Pons (tissue), 1 donor: Measurements from ENCODE around the gene HOXB13.
"Not testable (repeated sequence)": the region's sequence is repeated elsewhere in the genome, so short reads cannot be mapped to it uniquely, and the experiment has no call there.

Experiments used
- DNase-seq: peaks from one replicate; pipeline ENCODE4 v3.0.0-alpha.2; 2016; ENCODE audit warnings: low spot score

Gene HOXB13

GRCh38 chr17:48726114-48726915, 2.2 kb downstream of the HOXB13 start:
- DNase-seq: no peak

DNA sequence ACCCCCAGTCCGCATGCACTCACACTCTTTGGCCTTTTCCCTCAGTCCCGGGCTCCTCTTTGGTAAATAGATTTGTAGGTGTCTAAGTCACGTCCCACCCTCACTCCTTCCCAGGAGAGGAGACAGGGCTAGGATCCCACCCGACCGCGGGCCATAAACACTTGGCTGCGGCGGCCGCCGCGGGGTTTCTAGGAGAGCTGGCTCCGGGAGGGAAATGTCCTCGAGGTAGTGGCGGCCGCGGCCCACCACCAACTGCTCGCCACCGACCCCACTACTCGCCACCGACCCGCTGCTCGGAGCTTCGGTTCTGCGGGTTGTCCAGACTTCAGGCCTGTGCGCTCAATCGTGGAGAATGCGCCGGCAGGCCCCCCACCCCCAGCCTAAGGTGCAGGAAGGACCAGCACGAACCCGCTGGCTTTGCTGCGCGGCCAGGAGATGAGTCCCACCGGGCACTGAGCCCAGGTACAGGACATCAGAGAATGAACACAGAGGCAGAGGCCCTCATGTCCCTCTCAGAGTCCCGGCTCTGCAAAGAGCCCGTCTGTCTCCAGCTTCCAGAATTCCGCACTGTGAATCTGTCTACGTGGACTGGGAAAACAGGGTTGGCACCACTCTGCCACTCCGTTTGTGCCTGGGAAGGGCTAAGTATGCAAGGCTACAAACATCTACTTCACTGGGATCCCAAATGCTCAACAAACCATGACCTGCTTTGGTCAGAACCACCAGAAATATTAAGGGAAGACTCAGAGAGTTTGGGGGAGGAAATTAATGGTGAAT, 3.1 kb downstream of the HOXB13 start:
- DNase-seq: no peak

DNA sequence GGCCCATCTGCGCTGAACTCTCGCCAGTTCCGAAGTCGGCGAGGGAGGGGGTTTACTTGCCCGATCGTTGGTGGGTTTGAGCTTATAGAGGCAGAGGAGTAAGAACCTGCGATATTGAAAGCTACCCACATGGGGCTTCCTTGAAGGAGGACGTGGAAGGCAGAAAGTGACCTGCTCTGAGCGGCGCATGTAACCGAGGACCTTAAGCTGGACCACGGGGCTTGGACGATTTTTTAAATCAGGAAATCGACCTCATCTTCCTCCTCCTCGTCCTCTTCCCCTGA, 3.6 kb downstream of the HOXB13 start:
- no peak for DNase-seq

- peak; percentile 64 for DNase-seq
Measured at GRCh38 chr17:48724251-48725003, 4.1 kb downstream of the HOXB13 start.

DNA sequence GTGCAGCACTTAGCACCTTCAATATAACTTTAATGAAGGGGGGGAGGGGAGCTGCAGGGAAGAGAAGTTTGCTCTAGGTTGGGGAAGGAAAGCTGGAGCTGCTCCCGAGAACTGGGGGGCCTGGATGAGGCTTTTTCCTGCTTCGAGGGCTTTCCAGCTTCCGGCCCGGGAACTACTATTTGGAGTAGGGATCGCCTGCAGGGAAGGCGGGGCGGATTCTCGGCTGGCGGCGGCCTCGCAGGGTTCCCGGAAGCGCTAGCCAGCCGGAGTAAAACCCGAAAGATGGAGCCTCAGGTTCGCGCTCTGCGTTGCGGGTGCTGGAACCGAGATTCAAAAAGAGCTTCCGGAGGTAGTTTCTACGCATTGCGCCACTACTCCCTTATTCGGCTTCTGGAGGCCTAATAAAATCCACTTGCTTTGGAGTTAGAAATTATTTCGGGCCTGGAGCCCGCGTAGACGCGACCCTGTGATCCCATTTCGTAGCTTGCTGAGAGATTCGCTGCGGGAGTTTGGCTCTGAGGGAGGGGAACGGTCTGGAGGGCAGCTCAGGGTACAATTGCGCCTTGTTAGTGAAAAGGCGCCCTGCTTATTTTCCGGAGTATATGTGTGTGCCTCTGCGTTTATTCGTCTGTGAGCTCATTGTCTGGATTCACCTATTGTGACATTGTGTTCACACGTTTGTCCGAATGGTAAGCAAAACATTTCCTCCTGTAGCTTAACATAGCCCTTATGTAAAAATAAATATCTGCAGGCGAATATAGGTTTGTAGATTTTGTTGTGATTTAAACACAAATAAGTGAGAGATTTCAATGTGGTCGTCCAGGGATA, 4.9 kb downstream of the HOXB13 start:
- no peak for DNase-seq

GRCh38 chr17:48722915-48723422, 5.6 kb downstream of the HOXB13 start, which contains the start of gene PRAC2:
TSS of gene PRAC2 (plus strand) at chr17:48723185. CDS start at chr17:48724411, 1,226 bp downstream.
- peak; percentile 8 for DNase-seq

GRCh38 chr17:48722201-48722907, 6.2 kb downstream of the HOXB13 start, which contains the start of gene PRAC1:
TSS of gene PRAC1 (minus strand) at chr17:48722518. CDS start at chr17:48722392, 126 bp downstream.
- no peak for DNase-seq

DNA sequence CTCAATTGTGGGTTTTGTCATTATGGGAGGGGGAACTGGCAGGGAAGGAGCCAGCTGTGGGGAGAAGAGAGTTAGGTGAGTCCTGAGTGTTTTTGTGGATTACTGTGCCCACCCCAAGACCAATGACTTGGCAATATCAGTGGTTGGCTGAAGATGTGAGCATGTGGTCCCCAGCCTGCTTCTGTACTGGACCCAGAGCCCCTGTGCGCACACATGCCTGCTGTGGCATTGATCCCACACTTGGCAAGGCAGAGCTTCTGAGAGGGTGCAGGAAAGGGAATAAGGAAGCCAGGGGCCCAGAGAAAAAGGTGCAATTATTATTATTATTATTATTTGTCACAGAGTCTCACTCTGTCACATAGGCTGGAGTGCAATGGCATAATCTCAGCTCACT, 7.5 kb downstream of the HOXB13 start:
- DNase-seq: no peak

DNA sequence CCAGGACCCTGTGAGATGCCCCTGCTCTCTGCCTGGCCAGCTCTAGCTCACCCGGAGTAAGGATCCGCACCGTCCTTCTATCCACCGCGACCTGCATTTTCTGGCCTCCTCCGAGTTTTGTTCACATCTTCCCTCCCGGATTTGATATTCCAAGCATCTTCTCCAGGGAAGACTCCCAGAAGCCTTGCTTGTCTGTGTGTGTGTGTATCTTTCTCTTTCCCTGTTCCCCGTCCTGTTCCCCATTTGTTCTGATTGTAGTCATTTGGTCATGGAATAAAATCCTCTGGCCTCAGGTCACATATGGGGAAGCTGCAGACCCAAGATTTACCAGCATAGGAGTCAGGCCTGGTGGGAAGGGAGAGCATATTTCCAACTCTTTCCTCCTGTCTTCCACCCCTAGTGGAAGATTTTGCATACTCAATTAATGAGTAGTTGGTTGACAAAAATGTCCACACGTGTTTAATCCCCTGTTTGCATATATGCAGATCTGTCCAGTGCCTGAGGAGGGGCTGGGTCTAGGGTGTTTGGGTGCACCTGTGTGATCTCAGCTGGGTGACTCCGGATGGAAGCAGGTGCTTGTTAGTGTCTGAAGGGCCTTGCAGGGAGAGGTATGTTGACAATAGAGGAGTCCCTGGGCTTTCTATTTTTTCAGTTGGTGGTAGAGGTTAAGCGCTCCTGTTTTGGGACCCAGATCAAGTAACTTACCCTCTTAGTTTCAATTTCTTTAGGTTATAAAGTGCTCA, 8.1 kb downstream of the HOXB13 start:
- DNase-seq: no peak

GRCh38 chr17:48719642-48720265, 8.8 kb downstream of the HOXB13 start:
- DNase-seq: no peak

DNA sequence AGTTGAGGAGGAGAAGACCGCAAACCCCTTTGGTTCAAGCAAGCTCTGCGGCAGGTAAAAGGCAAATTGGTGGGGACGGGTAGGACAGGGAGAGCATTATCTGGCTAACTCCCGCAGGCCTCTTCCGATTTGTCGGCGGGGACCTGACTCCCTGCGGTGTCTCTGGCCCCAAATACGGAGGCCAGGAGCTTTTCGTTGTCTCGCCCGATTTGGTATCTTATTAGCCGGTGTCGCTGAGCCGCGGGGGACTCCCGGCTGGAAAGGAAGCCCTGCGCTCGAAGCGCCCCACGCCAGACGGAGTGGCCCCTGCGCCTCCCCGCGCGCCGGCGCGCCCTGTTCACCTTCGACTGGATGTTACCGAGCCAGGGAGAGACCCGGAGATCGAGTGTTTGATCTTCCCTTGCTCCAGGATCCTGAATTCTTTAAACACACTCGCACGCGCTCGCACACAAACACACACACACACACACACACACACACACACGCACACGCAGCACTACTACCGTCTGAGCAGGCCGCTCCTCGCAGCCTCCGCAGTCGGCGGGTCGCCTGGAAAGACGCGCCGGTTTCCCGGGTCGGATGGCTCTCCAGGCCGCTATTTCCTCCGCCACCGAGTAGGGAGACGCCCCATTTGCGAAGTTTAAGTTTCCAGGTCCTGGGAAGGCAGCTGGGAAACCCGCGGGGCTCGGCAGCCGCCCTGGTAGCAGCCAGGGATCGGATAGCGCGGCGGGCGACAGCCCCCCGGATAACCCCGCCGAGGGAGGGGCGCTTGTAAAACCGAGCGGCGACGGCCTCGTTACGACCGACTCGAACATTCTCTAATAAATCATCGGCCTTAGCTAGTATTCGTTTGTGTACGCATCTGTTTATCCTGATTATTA, 9.5 kb downstream of the HOXB13 start:
- DNase-seq: no peak

DNA sequence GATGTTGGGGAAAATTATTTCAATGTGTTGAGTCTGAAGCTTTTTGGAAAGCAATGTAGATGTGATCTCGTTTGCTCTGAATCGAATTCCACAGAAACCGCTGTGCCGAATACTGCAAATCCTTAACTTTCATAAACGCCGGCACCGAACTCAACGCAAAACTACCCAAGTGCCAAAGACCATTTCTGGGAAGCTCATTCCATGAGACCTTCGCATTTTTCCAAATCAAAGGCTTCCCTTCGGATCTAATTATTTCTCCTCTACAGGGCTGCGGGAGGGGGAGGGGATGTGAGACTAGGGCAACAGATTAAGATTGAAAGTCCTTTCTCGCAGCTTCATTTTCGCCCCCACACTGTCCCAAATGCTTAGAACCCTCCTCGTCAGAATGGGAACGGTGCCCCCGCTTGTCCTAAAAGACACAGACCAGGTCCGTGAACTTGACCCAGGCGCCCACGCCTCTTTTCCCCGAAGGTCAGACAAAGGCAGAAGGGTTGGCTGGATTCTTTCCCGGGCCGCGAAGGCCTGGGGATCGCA, 10.3 kb downstream of the HOXB13 start:
- DNase-seq: no peak

- DNase-seq: no peak
Measured at GRCh38 chr17:48717367-48718226, 11.0 kb downstream of the HOXB13 start.

DNA sequence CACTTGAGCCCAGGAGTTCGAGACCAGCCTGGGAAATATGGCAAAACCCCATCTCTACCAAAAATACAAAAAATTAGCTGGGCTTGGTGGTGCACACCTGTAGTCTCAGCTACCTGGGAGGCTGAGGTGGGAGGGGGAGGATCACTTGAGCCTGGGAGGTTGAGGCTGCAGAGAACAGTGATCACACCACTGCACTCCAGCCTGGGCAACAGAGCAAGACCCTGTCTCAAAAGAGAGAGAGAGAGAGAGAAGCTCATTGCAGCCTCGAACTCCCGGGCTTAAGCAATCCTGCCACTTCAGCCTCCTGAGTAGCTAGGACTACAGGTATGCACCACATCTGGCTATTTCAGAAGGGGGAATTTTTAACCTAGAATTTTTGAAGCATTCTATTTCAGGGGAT, 12.0 kb downstream of the HOXB13 start:
- not testable (repeated sequence) for DNase-seq

DNA sequence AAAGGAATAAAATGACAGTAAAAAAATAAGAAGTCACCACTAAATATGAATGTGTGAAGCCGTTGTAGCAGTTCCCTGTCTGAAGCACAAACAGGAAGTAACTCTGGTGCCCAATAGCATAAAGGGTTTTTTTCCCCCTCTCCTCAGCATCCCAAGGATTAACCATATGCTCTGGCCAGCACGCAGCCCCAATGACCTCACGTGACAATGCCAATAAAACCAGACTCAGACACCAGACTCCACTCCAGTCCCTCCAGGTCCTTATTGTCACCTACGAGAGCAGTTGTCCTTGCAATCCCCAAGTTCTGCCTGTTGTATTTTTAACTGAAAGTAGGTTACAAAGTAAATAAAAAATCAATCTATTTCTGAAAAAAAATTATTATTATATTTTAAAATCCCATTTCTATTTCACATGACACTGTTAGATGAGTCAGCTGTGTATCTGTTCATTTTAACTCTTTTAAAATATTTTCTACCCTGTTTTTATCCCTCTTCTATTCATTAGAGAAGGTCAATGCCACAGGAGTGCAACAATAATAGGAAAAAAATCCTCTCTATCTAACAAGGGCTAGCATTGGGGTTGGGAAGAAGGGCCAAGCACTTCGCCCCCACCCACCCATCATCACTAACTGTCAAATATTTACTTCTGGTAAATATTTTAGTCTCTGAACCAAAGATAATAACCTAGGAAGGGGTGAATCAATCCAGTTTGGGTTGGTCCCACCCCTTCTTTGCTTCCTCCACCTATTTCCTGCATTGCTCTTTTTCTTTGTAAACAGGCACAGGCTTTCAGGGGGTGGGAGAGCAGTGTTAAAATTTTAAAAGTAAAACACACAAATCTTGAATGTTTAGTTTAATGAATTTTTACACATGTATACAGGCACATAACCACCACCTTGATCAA, 12.8 kb downstream of the HOXB13 start:
- no peak for DNase-seq

DNA sequence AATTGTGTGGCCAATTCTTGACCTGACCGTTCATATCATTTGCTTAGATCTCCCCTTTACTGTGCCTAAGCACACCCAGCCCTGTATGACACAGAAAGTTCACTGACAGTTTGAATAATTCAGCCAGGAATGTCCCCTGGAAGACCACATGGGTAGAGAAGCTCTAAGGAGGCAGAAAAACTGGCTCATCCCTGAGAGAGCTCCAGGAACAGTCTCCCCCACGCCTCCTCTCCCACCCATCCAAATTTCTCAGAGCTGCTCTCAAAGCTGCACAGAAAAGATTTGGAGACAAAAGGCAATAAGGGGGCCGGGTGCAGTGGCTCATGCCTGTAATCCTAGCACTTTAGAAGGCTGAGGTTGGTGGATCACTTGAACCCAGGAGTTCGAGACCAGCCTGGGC, 17.4 kb downstream of the HOXB13 start:
- no peak for DNase-seq
